Stimulated activated CD4-positive, alpha-beta T cell treated with anti-CD3 and anti-CD28 coated beads, Interleukin-2, amount 100 ng/mL, for 24 hours (primary cell): ENCODE data around the gene RNF14.
"Not testable (repeated sequence)": the region's sequence is repeated elsewhere in the genome, so short reads cannot be mapped to it uniquely, and the experiment has no call there.

Experiments
- DNase-seq, 2 donors: peaks; one replicate each; pipeline ENCODE4 v3.0.0-alpha.2; 2020

Gene RNF14

DNA sequence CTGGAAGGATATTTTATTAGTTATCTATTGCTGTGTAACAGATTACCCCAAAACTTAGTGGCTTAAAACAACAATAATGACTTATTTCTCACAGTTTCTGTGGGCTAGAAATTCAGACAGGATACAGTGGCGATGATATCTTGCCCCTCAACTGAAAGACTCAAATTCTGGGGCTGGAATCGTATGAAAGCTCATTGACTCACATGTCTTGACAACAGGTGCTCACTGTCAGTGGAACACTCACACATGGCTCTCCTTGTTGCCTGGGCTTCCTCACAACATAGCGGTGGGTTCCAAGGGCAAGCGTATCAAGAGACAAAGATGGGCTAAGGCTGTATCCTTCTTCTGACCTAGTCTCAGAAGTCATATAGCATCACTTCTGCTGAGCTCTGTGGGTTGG, 47.7 kb downstream of the RNF14 start:
- DNase-seq: peak; percentile 45 to 57

DNA sequence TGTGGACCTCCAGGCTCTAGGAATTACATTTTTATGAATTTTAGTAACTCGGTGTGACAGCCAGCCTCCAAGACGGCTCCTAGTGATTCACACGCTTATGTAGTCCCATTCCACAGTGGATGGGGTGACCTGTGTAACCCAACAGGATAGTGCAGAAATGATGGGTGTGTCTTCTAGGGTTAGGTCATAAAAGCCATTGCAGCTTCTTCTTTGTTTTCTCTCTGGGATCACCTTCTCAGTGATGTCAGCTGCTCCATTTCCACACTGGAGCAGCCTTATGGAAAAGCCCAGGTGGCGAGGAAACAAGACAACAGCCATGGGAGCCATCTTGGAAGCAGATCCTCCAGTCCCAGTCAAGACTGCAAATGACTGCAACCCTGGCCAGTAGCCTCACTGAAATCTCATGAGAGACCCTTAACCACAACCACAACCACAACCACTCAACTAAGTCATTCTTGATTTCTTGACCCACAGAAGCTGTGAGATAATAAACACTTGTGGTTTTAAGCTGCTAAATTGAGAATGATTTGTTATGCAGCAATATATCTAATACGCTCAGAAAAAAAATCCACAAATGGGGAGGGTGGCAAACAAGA, 49.0 kb downstream of the RNF14 start:
- DNase-seq: no peak

DNA sequence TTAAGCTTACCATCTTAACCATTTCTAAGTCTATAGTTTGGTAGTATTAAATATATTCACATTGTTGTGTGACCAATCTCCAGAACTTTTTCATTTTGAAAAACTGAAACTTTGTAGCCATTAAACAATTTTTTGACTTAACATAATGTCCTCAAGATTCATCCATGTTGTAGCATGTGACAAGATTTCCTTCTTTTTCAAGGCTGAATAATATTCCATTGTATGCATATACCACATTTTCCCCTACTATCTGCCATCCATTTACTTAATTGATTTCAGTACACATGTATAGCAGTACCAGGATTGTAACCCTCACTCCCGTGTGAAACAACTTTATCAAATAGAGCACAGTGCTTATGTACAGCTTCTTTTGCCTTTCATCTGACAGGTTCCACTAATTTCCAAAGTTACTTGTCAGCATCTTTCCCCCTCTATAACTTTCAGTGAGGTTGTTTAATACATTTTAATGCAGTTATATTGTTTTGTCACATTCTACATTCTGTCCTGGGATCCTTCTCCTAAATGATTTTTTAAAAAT, 51.3 kb downstream of the RNF14 start:
- no peak for DNase-seq

DNA sequence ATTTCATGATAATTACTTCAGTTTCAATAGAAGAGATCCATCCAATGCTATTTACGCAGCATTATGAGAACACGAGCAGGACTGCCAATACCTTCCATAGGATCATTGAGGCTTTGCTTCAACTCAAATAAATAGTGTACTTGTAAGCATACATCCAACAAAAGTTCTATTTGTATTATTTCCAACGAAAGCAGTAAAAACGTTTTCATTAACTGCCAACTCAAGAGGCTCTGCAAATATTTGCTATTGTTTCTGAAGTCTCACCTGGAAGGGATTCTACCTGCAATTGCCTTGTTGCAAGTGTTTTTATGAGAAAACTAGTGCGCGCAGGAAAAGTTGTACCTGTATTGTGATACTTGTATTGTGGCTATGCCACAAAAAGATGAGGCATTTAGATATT, 54.9 kb downstream of the RNF14 start:
- DNase-seq: no peak

DNA sequence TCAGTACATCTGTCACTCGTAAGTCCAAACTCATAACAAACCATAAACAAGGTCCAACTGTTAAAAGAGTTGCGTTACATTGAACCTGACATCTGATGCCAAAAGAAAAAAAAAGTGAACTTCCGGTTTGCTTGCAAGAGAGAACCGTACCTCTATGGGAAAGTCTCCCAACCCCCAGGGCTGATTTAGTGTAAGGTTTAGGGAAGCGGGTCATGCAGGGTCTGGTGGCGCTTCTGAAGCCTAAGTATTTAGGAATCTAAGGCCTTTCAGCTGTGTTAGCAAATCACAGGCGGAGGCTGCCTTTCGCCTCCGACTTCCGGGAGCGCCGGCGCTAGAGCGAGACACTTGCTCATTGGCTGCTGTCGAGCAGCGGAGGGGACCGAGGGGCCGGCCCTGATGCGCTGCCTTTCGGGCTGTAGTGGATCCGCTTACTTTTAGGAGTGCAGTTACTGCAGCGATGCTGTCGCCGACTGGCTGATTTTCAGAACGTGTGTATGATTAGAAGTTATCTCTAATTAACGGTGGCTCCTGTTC, 55.9 kb downstream of the RNF14 start:
- DNase-seq: peak; percentile 85 to 87

DNA sequence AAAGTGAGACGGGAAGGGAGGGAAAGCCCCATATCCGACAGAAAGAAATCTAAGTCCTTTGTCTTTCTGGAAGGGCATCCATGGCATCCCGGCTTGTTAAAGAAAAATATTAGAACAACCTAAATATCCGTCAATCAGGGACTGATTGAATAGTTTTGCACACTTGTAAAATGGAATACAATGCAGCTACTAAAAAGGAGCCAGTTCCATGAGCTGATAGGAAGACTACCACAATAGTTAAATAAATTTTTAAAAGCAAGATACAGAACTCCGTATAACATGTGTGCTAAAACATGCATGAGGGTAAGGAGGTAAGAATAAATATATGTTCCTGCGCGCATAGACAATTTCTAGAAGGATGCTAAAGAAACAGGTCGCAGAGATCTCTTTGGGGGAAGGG, 56.7 kb downstream of the RNF14 start:
- DNase-seq: peak in 1 of 2 donors; percentile 15

DNA sequence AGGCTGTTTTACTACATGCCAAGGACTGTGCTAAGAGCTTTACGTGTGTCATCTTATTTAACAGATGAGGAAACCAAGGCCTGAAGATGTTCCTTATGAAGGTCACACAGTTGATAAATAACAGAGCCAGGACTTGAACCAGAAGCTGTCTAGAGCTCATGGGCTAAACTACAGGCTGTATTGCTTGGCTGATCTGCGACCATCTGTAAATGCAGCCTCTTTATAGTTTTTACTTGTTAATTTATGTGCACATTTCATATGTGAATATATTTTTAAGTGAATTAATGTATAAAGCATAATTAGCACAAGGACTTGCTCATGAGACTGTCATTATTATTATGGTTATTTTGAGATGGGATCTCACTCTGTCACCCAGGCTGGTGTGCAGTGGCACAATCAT, 63.2 kb downstream of the RNF14 start:
- no peak for DNase-seq

DNA sequence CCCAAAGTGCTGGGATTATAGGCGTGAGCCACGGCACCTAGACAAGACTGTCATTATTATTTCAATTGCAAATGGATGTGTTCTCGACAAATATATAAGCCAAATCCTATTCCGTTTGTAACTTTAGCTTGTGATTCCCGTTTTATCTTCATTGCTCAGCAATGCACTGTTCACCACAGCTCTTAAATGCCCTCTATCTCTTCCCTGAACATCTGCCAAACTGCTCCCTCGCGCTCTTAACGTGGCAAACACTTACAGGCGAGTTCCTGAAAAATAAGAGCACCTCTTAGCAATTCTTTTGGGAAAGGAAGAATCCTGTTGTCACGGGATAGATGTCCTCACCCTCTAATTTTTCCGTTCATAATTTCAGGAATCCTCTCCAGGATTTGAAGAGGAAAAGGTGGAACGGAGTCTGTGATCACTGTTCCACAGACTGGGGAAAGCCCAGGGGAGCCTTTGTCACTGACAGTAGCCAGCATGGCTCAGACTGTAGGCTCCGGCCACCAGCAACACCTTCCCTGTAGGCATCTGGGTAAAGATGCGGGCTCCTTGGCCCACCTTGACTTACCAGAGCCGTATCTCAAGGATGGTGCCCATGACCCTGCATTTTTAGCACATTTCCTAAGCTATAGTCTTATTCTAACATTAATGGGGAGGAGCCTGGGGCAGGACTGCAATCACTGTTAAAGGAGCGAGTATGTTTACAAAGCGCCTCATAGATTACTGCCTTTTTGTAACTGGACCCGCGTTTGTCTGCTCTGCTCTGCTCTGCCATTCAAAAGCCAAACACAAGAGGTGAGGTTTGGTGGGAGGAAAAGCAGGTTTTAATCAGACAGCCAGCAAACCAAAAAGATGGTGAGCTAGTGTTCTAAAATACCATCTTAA, 64.1 kb downstream of the RNF14 start:
- DNase-seq: no peak

DNA sequence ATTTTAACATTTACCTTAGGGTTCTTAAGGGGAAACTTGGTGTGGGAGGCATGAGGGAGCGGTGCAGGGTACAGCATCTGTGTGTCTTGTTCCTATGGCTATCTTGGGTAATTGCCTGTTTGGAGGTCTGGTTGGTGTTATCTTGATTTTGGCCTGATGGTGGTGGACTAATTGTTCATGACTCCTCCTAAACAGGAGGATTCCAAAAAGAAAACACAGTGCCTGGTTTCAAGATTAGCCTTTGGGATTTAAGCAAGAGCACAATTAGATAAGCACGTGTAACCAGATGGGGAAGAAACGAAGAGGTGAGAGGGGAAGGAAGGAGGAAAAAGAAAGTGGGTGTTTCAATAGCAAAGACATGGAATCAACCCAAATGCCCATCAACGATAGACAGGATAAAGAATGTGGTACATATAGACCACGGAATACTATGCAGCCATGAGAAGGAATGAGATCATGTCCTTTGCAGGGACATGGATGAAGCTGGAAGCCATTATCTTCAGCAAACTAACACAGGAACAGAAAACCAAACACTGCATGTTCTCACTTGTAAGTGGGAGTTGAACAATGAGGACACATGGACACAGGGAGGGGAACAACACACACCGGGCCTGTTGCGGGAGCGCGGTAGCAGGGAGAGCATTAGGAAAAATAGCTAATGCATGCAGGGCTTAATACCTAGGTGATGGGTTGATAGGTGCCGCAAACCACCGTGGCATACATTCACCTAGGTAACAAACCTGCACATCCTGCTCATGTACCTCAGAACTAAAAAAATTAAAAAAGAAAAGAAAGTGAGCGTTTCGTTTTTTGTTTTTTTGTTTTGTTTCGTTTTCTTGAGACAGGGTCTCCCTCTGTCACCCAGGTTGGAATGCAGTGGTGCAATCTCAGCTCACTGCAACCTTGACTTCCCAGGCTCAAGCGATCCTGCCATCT, 65.0 kb downstream of the RNF14 start:
- not testable (repeated sequence) for DNase-seq

DNA sequence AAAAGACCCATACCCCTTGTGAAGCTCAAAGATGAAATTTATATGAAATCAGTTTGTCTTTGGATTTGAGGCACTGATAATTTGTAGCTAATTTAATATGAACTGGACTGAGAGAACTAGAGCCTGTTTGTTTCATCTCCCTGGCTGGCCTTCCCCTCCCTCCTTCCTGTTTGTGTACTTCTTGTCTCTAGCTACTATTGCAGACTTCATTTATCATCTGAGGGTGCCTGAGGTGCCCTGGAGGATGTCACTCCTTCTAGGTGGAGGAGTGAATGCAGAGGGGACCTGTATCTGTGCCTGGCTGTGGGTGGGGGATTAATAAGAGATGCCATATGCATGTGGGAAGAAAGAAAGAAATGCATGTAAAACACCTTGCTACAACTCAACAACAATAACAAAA, 66.1 kb downstream of the RNF14 start:
- no peak for DNase-seq

DNA sequence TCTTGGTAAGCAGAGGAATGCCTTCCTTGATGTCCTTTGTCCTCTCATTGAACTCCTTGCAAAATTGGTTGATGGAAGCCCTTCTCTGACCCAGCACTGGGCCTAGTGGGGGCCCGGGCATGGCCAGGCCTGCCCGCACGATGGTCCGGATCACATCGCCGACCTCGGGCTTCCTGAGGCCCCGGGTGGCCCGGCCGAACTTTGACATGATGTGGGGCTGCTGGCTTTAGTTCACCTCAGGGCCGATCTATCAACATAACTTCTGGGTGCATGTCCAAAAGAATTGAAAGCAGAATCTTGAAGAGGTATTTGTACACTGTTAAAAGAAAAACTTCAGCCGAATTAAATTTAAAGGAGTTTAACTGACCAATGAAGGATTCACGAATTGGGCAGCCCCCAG, 68.0 kb downstream of the RNF14 start:
- no peak for DNase-seq

DNA sequence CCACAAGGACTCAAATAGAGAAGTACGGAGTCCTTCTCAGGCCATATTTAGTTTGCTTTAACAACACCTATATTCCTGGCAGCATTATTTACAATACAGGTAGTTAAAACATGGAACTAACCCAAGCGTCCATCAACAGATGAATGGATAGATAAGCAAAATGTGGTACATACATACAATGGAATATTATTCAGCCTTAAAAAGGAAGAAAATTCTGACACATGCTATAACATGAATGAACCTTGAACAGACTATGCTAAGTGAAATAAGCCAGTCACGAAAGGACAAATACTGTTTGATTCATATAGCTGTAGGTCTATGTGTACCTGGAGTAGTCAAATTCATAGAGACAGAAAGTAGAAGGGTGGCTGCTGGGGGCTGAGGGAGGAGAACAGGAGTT, 68.7 kb downstream of the RNF14 start:
- DNase-seq: not testable (repeated sequence)

DNA sequence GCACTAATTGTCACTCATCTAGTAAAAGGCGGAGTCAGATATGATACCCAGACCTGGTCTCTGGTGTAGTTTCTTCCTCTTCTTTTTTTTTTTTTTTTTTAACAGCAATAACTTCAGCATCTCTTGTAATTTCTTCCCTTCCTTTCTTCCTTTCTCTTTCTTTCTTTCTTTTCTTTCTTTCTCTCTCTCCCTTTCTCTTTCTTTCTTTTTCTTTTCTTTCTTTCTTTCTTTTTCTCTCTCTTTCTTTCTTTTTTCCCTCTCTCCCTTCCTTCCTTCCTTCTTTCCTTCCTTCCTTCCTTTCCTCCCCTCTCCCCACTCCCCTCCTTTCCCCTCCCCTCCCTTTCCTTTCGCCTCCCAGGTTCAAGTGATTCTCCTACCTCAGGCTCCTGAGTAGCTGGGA, 69.8 kb downstream of the RNF14 start:
- DNase-seq: no peak
